ENCODE results near the gene CDH18.
A peak's percentile ranks its signal among the peaks of the same experiment; 100 is the strongest.

The CDH18 gene

DNA sequence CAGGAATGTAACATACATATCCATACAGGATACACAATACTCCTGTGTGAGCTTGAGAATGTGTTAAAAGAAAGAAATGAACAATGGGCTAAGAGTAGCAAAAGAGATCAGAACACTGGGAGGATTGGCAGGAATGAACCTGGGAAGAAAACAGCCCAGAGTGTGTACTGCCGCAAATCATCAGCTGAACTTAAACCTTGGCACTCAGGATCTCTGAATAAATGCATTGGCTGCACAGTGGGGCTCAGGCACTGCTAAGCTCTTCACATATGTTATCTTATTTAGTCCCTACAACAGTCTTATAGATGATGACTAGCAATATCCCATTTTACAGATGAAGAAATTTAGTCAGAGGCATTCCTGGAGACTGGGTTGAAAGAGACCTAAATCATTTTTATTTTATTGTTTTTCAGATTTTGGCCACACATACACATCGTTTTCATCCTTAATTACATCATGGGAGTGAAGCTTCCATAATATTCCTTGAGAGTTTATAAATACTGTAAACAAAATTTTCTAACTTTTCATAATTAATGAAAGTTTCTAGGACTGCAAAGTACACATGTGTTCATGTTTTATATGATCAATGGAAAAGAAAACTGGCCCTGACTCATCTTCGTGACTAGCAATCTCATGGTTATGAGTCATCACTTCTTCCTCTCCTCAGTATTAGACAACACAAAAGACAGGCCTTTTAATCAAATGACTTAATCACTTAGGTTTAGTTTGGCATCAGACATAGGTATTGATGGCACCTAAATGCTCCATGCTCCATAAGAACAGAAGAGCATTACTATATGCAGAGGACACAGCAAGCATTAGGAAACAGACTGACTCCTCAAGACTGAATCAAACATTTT, 59.2 kb downstream of the CDH18 start:
- peak; percentile 91 for DNase-seq

DNA sequence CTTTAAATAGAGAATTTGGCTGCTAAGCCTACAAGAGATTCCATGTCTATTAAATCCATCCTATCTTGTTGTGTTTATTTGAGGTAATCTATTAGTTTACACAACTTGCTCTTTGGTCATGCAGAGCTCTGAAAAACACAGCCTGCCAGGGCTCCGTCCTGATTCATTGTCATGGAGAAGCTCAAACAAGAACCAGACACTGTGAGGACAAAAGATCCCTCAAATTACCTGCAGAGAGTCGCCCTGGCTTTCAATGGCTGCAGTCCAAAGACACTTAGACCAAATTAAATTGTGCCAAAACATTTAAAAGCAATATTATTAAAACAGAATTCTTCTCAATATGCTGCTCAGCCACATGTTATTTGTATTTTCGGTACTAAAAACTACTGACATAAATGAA, 60.1 kb downstream of the CDH18 start:
- peak; percentile 82 for DNase-seq

GRCh38 chr5:19927170-19927569, 60.8 kb downstream of the CDH18 start:
- no peak for DNase-seq

DNA sequence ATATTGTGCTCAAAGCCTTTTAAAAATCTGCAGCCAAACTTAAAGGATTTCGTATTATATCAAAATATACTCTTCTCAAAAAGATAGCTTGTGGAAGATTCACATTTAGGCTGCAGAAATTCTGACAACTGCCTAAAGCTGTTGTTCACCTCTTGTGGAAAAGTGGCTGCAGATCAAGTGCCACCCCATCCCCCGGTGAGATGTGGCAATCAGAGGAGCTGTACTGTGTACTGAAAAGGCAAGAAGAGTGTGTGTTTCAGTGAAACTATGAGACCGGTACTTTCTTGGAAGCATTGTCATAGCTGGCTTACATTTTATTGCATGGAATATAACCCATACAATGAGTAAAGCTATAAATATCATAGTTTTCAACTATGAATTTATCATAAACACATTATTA, 64.3 kb downstream of the CDH18 start:
- DNase-seq: peak; percentile 6

DNA sequence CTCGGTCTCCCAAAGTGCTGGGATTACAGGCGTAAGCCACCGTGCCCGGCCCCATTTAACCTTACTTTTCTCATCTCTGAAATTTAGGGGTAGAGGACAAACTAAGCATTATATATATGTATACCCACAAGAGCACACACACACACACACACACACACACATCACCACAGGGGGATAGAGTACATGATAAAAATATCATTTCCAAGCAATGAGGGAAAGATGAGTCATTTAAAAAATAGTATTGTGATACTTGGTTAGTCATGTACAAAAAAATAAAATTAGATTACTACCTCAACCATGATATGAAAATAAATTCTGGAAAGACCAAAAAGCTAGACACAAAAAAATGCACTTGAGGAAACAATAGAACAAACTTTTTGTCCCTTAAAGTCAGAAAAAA, 67.2 kb downstream of the CDH18 start:
- no peak for DNase-seq

- no peak for DNase-seq
These were observed 69.2 kb downstream of the CDH18 start for GRCh38 chr5:19918780-19919179.

- no peak for DNase-seq
These were observed 70.3 kb downstream of the CDH18 start for GRCh38 chr5:19917588-19918122.

GRCh38 chr5:19910136-19910535, 77.9 kb downstream of the CDH18 start:
- DNase-seq: no peak

DNA sequence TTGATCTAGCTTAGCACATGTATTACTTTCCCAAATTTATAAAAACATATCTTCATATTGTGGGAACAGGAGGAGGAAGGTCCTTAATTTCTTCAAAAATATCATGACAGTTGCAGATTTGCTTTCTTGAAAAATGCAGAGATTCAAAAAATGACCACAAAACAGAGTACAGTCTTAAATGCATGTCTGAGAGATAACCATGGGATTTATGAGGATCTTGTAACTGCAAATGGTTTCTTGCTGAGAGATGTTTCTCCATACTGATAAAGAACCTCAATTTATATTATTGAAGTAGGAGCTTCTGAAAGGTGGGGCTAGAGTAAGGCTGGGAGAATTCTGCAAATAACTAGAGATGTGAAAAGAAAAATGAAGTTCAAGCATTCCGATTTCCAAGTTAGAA, 83.2 kb downstream of the CDH18 start:
- DNase-seq: no peak

GRCh38 chr5:19903611-19904010, 84.4 kb downstream of the CDH18 start:
- no peak for DNase-seq

- no peak for DNase-seq
These were observed 85.6 kb downstream of the CDH18 start for GRCh38 chr5:19902316-19902934.

GRCh38 chr5:19900269-19900668, 87.7 kb downstream of the CDH18 start:
- DNase-seq: no peak

- DNase-seq: peak; percentile 20
These were observed 96.3 kb downstream of the CDH18 start for GRCh38 chr5:19891658-19892057.

DNA sequence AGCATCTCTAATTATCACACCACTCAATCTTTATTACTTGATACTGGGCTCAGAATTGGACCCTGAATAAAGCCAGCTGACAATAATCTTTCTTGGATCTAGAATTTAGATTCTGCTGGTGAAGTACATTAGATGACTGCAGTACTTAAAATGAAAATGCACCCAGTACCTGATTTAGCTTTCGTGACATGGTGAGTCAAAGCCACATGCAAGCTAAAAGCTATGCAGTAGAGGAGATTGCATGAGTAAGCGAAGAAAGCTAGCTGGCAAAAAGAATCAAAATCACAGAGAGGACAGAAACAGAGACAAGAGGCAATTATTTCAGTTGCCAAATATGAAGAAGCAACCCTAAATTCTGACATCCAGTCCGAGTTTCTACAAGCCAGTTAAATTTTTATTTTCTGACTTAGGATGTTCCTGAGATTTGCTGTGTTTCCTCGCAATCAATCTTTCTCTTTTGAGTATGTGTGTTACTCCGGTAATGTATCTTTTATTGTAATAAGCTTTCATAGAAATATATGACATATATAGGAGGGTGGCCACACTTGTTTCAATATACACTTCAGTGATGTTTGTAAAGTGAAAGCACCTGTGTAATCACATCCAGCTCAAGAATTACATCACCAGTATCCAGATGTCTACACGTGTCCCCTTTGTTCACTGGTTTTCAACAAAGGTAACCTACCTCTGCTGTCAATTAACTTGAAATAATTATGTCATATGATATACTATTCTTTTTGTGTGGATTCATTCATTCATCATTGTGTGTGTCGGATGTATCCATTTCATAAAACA, 101.7 kb downstream of the CDH18 start:
- DNase-seq: peak; percentile 92

DNA sequence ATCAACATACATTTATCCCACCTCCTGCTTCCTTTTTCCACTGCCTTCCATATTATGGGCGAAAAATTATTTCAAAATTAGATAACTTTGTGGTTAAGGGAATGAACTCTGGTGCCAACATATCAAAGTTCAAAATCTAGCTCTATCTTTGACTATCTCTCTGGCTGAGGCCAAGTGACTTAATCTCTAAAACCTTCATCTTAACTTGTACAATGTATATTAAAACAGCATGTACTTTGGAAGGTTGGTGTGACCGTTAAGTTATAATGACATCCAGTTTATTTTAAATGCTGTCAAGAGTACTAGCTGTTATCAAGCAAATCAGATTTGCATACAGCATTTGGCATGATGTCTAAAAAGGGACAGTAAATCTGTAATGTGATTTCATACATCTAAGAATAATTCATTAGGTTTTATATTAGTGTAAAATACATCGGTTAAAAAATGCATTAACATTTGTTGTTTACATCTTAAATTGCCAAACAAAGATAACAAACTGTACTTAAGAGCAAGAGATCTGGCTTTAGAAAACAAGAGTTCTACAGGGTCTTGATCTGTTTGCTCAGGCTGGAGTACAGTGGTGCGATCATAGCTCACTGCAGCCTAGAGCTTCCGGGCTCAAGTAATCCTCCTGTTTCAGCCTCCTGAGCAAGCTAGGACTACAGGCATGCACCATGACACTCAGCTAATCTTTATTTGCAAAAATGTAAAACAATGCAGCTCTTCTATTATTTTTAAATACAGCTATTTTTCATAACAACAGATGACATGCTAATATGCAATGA, 102.8 kb downstream of the CDH18 start:
- DNase-seq: peak; percentile 12

DNA sequence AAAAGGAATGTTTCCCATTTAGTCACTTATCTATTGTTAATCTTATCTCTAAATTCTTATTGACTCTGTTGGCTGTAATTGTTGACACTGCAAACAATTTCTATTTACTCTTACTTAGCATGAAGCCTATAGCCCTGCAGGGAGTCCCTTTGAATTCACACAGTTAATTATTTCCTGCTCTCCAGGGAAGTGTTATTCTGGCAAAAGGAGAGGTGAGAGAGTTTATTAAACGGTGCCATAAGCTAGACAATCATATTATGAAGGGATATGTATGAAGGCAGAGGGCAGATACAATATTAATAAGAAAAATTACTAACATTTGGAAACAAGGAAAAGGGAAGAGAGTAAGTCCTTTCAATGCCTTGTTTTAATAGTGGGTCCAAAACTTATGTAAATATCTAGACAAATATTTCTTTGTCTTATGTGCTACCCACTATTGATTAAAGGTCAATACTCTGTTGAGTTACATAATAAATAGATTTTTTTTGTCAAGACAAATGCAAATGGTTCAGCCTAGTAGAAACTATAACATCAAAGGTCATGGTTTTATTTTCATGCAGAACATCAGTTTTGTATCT, 107.1 kb downstream of the CDH18 start:
- peak; percentile 97 for DNase-seq

GRCh38 chr5:19880458-19880857, 107.5 kb downstream of the CDH18 start:
- peak; percentile 57 for DNase-seq

DNA sequence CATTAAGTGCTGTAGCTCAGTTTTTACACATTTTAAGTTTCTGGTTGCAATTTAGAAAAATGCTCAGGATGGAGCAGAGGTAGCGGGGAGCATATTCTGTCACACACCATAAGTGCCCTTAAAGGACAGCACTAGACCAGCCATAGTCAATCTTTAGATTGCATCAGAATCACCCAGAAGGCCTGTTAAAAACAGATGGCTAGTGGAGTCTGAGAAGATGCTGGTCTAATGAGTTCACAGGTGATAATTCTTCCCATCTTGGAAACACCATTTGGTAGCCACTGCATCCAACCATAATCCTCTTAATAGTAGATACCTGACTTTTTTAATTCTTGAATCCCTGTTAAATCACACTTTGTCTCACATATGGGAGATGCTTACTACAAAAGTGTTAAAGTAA, 113.2 kb downstream of the CDH18 start:
- DNase-seq: no peak

DNA sequence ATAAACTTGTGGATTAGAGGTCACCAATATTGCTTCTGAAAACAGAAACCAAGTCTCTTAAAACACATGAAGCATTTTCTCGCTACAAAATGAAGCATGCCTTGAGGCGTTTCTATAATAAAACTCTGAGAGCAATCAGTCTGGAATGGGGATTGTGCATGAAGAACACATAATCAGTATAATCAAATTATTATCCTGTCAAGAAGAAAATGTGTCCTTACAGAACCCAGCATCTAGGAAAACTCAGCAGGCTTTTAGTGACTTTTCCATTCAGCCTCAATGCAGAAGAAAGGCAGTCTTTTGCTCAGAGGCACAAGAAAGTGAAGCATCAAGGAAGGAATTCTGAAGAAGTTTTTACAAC, 121.9 kb downstream of the CDH18 start:
- no peak for DNase-seq

DNA sequence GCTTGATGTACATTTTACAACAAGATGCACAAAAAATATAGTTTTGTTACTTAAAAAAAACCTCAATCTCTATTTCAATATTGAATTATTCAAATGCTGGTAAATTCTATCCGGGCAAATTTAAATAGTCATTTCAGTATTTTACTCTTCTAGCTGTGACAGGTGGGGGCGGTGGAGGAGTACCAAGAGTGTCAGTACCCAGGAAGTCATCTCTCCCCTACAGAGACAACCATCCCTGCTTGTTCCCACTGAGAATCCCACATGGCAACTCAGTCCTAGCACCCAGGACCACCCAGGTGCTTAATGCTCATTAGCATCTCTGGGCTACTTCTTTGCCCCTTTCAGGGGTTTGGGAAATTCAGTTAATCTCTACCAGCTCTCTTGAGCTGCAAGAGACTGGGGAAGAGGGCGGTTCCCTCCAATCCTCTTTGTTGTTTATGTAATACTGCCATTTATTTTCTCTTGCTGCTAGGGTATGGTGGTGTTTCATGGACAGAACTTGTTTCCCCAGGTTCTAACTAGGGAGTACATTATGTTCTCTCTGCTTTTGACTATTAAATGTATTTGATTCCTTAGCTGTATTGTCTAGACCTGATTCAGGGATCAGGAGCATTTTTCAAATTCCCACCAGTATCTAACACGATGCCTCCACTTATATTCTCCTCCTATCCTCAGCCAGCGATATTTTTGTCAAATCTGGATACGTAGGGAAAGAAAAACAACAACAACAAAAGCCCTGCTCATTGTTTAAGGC, 122.5 kb downstream of the CDH18 start:
- no peak for DNase-seq

DNA sequence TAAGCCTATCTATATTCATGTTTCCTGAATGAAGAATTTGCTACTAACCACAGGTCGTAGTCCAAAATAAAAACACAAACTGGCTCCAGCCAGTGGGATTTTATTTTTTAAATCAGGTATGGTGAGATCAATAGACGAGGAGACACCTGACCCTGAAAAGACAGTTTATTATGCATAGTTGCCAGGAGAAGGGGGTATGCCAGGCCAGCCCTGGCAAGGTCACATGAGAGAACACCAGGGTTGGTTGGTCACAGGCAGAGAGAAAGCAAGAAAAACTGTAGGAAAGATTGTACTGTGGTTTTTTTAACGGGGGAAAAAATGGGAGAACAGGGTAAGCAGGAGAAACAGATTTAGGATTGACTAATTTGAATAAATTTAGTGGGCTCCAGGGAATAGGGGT, 125.3 kb downstream of the CDH18 start:
- DNase-seq: no peak

GRCh38 chr5:19859020-19859419, 129.0 kb downstream of the CDH18 start:
- DNase-seq: no peak

All from DMS53 (cell line).